HG03378 (cell line): ENCODE measurements around the gene MYLK.

Source experiments
- ATAC-seq: cut with Tn5 transposase; IDR thresholded peaks from one replicate; pipeline ENCODE4 v1.9.1; 2021; ENCODE audit warnings: mild to moderate bottlenecking, moderate library complexity; ENCODE audit not compliant: unreplicated experiment

Gene MYLK

DNA sequence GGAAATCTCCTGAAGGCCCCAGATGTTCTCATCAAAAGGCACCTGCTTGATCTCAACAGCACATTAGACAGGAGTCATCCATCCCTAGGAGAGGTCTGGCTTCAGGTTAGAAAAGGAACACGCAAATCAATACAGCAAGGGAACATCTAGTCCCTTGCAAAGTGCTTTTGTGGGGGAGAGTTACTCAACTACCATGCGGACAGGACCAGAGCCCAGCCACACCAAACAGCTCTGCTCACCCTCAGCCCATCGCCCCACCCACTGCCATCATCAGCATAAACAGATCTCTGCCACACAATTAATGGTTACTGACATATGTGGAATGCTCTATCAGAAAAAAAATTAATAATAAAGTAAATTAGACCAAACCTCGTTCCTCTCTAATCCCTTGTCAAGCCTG lies 85.6 kb downstream of the MYLK start:
- no peak for ATAC-seq

DNA sequence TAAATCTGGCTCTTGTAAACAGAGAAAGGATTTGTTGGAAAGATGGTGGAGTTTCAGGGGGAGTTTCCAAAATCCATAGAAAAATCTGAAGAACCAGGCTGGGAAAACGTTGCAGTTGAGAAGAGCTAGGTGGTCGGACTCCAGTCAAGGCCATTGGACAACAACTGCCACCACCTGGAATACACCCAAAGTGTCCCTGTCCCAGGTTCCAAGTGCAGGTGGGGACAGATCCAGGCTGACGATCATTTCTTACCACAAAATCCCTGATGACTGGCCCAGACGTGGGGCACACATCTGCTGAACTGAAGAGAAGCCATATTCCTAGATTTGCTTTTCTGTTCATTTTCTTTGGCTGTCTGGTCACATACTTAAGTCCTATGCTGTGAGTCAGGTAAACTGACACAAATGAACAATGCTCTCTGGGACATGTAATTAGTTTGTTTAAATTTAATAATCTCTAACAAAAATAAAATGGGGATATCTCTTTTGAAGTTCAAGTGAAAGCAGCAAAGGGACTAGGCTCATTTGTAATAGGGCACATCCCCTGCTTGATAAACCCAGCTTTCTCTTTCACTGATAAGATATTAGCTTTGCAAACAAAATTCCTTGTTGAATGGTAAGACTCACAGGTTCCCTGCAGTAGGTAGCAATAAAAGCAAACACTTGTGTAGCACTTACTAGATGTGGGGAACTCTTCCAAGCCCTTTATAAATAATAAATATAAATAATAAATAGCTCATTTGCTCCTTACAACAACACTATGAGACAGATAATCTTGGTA lies 88.5 kb downstream of the MYLK start:
- ATAC-seq, result no peak

DNA sequence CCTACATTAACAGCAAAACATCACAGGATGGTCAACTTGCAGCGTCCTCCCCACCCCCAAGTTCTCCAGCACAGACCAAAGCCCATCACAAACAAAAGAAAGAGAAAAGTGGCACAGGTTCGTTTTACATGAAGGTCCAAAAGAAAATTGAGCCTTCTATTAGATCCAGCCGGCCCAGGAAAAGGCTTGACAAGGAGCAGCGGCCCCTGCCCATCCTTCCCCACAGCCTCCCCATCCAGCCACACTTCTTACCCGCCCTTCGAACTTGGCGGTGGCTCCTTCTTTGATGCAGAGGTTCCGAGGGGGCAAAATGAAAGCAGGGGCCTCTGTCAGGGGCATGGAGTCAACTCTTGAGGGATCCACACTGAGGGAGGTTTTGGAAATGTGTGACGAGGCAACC lies 90.7 kb downstream of the MYLK start:
- no peak for ATAC-seq

DNA sequence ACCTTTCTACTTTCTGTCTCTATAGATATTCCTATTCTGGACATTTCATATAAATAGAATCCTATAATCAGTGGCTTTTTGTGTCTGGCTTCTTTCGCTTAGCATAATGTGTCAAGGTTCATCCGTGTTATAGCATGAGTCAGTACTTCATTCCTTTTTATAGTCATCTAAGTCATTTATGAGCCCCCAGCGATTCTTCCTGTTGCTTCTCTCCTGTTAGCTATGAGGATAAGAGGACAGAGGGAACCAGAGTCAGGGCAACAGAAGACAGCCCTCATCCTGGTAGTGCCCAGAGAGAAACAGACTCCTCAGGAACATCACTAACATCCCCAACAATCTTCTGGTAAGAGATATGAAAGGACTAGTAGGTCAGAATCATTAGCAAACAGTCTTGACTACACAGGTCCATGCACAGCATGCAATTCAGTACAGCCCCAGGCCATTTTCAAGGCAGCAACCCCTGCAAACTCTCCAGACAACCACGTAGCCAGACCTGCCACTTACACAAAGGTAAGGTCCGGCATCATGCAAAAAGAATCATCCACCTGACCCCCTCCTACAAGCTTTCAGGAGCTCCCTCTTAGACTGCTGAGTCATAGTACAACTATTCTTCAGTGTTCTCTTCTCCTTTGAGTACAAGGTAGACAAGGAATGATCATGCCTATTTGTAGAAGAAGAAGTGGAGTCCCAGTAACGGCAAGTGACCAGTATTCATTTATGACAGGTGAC lies 91.5 kb downstream of the MYLK start:
- ATAC-seq, result no peak

DNA sequence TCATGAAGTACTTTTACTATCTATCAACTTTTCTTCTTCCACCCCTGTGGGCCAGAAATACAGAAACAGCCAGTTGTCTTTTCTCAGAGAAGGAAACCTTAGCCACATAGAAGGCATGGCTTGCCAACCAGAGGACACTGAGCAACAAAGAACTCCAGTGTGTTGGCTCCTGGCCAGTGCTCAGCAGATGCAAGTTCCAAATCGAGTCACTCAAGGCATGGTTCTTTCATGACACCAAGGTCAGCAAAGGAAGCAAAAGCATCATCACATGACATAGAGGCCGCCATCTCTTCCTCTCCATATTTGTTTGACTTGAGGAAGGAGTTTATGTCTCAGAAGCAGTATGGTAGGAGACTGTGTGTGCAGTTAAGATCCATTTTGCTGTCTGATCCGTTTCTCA lies 92.2 kb downstream of the MYLK start:
- ATAC-seq, result no peak

DNA sequence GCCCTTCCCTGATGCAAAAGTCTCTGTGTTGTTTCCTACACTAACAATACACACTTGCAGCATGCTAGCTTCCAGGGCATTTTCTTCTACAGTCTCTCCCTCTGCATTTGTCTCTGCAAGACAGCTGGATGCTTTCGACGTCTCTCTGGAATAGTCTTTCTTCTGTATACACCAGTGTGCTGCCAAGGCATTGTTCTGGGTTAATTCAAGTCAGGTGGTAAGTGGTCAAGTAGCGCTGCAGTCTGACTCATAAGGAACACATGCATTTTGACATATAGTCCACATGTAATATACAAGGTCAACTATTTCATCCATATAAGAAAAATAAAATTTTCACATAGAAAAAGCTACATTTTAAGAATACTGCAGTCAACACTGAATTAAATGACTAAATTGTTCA lies 92.7 kb downstream of the MYLK start:
- ATAC-seq, result no peak

DNA sequence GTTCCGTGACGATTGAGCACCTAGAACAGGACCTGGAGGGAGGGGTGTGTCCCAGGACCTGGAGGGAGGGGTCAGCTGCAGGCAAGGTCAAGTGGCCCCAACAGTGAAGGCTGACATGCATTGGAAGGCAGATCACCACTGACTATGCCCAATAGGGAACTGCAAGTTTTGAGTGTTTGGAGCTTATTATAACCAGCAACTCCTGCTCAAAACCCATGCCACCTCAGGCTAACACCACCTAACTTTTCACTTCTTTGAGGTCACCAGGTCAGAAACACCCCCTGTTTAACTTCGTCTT lies 93.1 kb downstream of the MYLK start:
- no peak for ATAC-seq

DNA sequence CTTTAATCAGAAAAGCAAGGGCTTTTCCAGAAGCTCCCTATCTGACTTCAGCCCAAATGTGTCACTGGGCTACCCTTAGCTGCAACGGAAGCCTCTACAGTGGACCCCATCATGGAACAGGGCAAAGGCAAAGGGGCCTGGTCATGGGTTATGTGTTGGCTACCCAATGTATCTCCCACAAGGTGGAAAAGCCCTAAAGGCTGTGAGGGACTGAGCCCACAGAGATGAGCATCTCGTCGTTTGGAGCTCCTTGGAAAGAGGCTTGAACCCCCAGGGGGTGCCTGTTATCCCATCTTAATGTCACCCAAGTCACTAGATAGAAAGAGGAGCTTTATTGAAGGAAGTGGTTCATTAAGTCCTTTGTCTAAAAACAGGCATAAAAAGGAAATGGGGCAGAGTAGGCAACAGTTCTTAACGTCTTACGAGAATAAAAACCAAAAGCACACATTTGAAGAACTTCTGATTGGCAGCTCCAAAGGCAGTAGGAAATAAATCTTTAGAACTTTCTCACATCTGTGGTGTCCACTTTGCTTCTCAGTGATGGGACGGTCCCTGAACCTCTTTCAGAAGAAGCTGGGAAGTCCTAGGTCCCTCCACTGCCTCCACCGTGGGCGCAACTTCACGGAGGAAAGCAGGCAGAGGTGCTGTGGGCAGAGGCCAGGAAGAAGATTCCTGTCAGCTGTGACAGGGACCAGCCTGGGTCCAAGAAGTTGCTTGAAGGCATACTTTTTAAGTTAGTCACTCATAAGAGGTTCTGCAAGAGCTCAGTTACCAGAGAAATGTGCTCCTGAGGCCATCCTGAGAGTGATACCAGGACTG lies 93.7 kb downstream of the MYLK start:
- ATAC-seq, result no peak

DNA sequence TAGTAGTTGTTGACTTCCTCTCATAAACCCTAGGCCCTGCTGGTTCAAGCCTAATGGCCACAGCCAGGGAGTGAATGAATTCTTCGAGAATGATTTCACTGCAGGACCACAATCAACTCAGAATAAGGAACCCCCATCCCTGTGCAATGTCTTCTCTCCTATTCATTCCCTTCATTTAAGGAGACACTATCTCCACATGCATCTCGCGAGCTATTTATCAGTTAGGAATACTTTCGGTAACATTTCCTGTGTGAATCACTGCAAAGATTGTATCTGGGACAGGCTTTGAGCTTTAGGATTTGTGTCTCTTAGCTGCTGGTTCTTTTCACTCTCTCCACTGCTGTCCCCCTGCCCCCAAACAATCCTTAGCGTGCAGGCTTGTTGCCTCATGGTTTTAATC lies 94.4 kb downstream of the MYLK start:
- no peak for ATAC-seq

DNA sequence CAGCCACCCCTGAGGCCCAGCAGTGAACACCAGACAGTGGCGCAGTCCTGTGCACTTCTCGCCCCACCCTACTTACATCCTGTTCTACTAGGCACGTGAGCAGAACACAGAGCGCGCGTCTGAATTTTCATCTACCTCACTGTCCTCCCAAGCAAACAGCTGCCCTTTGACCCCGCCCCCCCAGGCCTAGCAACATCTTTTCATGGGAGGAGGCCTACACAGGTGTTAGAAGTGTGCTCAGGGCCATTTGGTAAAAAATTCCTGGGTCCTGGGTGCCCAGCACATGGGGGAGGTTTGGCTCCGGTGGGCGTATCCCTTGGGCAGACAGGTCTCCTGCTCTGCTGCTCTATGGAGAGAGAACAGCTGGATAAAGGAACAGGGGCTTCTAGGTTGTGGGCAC lies 95.0 kb downstream of the MYLK start:
- ATAC-seq, result no peak

DNA sequence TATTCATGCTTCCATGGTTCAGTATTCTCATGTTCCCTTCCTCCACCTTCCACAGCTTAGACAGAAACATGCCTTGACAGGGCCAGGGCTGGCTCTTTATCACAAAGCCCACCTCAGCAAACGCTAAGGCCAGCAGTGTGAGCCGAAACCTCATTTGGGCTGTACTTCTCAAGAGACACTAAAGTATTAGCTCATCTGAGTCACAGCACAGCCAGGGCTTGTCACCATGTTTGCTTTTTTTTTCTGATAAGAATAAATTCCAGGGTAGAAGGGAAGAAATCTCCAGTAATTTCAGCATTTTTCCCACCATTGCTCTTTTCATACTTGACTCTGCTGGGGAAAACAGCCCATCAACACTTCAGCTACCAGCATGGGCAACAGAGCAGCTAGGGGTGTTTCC lies 95.4 kb downstream of the MYLK start:
- no peak for ATAC-seq

DNA sequence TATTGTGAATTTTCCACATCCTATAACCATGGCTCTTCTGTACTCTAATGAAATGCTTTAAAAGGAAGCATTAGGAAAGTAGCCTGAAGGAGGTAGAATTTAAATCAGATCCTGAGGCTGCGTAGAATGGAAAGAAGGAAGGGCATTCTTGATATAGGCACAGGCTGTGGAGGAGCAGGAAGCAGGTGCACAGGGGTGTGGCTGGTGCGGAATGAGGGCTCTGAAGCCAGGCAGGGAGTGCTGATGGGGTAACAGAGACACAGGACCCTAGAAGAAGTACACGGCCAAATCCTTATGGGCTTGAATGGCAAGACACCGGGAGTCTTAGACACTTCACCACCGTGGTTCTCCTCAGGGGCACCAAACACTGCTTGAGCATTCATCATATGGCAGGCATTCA lies 97.0 kb downstream of the MYLK start:
- no peak for ATAC-seq

DNA sequence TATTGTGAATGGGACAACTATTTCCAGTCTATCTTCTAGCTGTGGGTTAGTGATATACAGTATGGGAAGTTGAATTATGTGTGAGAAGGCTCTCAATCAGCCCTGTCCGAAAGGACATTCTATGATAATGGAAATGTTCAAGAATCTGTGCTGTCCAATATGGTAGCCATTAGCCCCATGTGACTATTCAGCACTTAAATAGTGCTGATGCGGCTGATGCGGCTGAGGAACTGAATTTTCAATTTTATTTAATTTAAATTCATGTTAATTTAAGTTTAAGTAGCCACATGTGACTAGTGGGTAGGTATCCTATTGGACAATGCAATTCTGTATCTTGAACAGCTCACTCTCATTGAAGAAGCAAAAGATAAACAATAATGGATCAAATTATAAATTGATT lies 98.5 kb downstream of the MYLK start:
- no peak for ATAC-seq

DNA sequence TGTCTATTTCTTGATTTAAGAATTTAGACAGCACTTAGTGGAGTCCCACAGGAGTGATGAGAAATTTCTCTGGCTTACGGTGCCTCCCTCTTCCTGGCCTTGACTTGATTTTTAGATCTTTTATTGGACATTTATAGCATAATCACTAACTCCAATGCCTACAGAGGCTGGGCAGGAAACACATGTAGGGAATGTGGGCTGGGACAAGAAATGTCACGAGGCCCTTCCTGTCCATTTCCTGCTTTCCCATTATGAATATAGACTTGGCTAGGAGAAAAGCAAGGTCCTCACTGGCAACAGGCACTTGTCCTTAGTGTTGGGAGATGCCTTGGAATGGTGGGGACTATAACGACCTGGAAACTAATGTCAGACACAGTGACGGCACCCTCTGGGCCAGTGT lies 100.3 kb downstream of the MYLK start:
- ATAC-seq, result no peak

DNA sequence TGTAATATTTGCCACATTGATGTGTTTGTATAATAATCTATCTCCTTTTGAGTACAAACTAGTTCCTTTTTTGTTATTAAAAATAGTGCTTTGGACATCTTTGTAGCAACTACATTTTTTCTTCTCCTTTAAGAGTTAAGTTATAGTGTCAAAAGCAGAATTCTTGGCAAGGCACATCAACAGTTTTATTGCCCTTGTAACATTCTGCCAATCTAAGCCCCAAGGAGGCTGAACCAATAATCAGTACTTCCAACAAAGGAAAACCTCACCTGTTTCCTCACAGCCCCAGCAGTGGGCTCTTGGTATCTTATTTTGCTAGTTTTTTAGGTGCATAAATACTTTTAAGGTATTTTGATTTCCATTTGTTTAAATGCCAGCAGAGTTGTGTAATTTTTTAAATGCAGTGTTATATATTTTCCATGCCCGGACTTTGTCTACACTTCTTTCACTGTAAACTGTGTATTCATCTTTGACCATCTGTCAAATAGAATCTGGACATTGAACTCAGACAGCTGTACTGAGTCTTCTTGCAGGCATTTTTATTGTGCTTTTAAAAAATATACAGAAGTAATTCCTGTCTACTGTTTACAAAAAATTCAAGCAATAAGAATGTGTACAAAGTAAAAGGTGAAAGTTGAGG lies 101.0 kb downstream of the MYLK start:
- no peak for ATAC-seq

DNA sequence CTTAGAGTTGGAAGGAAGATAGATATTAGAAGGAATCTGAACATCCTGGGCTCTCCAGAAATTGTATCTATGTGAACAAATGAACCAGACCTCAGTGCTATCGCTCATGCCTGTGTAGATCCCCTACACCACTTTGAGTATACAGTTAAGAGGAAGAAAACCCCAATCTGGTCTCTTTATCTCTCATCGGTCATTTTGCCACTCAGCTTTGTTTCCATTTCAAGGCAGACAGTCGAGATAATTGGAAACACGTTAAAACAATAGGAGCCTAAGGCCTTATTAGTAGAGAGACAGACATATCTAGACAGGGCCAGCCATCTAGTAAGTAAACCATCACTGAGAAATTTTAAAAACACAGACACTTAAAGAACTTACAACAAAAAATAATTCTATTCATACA lies 101.6 kb downstream of the MYLK start:
- ATAC-seq, result no peak

DNA sequence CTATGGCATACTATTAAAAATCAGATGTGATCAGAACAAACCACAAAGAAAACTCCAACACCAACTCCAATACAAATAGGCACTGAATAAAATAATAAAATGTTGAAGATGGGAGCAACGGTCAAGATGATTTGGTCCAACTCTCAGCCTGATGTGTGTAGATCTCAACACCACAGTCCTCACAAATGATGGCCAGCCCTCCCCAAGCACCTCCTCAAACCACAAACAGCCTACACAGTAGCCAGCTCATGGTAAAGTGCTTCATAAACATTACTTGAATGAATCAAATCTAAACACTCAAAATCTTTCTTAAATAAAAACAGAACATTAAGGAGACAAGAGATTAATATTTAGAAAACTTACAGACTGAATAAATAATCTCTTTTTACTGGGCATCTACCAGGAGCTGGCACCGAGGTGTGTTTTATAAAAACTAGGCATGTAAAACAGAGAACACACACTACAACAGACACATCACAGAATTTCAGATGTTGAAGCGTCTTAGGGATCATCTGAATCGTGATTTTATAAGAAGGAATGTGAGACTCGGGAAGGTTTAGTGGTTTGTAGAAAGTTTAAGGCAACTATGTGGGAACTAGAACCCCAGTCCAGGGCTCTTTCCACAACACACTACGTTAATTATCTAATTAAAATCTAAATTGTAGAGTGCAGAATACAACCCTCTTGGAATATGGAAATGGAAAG lies 102.4 kb downstream of the MYLK start:
- no peak for ATAC-seq

DNA sequence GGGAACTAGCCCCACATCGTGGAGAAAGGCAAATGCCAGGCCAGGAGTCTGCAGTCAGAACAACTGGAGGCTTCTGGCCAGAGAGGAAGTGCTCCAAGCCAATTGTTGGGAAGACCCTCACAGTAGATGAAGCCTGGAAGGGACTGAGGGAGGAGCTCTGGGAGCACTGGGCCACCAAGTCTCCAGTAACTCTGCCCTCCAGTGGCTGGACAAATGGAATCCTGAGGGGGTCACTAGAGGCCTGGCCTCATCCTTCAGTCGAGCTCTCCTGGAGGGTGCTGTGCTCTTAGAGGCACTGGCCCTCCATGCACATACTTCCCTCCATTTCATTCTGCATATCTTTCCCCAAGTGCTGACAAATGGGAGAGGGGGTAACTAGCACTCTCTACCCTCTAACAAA lies 103.0 kb downstream of the MYLK start:
- no peak for ATAC-seq

DNA sequence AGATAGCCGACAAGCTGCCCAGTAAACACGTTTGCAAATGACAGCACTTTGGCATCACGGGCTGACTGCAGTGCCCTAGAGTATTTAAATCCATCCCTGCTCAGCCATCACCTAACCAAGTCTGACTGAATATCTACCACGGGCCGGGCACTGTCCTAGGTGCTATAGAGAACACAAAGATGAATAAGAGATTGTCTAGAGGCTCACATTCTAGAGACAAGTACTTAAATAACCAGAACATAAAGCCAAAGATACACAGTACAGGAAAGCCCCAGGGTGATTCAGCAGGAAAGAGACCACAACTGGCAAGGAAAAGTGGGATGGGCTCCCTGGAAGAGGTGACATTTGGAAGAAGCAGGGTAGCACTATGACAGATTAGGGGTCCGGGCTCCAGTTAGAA lies 103.5 kb downstream of the MYLK start:
- ATAC-seq, result no peak

DNA sequence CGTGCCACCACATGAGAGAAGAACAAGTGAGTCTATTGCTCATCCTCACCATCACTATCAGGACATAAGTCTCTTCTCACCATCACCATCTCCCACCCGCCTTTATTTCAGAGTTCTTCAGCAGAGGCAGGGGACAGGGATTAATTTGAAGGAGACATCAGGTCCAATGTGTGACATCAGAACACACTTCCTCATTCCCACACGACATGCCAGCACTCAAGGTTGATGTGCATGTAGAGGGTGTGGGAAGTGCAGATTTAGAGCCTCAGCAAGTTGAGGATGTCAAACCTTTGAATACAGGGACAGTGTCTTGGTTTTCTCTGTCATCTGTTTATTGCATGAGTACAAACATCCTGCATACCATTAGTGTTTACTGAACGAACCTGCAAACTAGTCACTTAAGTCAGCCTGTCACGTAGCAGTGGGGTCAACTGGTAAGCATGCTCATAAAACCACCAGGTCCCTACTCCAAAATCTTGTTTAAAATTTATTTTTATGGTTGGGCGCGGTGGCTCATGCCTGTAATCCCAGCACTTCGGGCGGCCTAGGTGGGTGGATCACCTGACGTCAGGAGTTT lies 104.4 kb downstream of the MYLK start:
- ATAC-seq, result no peak
